Measurements from ENCODE around the gene EDC4. TPM values are rescaled to one million over a fixed set of nuclear protein-coding genes. Genes with fewer than 3 reads are reported as not detected.

EDC4 gene
- total and polyA plus RNA-seq, 8 donors: 22.0 to 141 (median 42.0) TPM

GRCh38 chr16:67893743-67894399 lies 21.0 kb downstream of the EDC4 start:
- WGBS, 5 donors: 9 to 23% (median 11%) methylated on average over 10 to 14 of the region's 14 CpGs
- peak overlapping the region; percentile 73 to 99 (median 79) for H3K4me3 ChIP-seq
- no peaks in the 10 kb centered on the region for H3K36me3 ChIP-seq
- DNase-seq: peak in 1 of 2 donors; percentile 44
- intact Hi-C loops (cut with DNase I; ENCODE audit: low total_unique reads): no loop called here
- peaks cover 20 to 58% (median 54%) of the 10 kb centered on the region in 4 donors for H3K4me1 ChIP-seq
- H3K9me3 ChIP-seq: no peaks in the 10 kb centered on the region
- TF ChIP-seq POLR2AphosphoS5 (IDR thresholded peaks at IDR 0.05): no peak
- TF ChIP-seq CTCF (IDR thresholded peaks at IDR 0.05): no peak
- no peak for TF ChIP-seq POLR2A (IDR thresholded peaks at IDR 0.05)
- TF ChIP-seq EP300 (IDR thresholded peaks at IDR 0.05): no peak
- H3K27me3 ChIP-seq: no peaks in the 10 kb centered on the region
- peak overlapping the region; percentile 94 to 99 (median 95) for H3K27ac ChIP-seq

GRCh38 chr16:67897231-67897630 lies 24.4 kb downstream of the EDC4 start:
- no peak for DNase-seq
- Histone ChIP-seq H3K4me1 (peaks cover 20 to 68% (median 59%) of the 10 kb centered on the region in 4 donors), H3K27me3 (no peaks in the 10 kb centered on the region), H3K36me3 (peaks cover 0 to 15% (median 8%) of the 10 kb centered on the region in 4 donors), H3K9me3 (no peaks in the 10 kb centered on the region), H3K4me3 (no peak overlapping the region), H3K27ac (peak overlapping the region in 3 of 5 donors; percentile 2 to 50 (median 32))
- intact Hi-C loops (cut with DNase I; ENCODE audit: low total_unique reads): no loop called here
- WGBS, 5 donors: 13 to 67% (median 56%) methylated on average over 3 of the region's 3 CpGs
- TF ChIP-seq POLR2A (IDR thresholded peaks at IDR 0.05): no peak
- TF ChIP-seq POLR2AphosphoS5 (IDR thresholded peaks at IDR 0.05): no peak
- TF ChIP-seq CTCF (IDR thresholded peaks at IDR 0.05): no peak
- no peak for TF ChIP-seq EP300 (IDR thresholded peaks at IDR 0.05)

DNA sequence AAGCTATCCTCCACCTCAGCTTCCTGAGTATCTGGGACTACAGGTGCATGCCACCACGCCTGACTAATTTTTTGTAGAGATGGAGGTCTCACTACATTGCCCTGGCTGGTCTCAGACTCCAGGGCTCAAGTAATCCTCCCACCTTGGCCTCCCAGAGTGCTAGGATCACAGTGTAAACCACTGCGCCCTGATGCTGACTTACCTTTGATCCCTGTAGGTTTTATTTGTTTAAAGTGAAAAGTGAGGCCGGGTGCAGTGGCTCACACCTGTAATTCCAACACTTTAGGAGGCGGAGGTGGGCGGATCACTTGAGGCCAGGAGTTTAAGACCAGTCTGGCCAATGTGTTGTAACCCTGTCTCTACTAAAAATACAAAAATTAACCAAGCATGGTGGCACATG lies 28.9 kb downstream of the EDC4 start:
- WGBS, 5 donors: 78 to 82% (median 79%) methylated on average over 5 of the region's 5 CpGs
- intact Hi-C loops (cut with DNase I; ENCODE audit: low total_unique reads): no loop called here

GRCh38 chr16:67902831-67903230 lies 30.0 kb downstream of the EDC4 start:
- H3K9me3 ChIP-seq: no peaks in the 10 kb centered on the region
- H3K27me3 ChIP-seq: no peaks in the 10 kb centered on the region
- WGBS, 5 donors: 73 to 83% (median 81%) methylated on average over 4 of the region's 4 CpGs
- no peak for TF ChIP-seq POLR2A (IDR thresholded peaks at IDR 0.05)
- TF ChIP-seq POLR2AphosphoS5 (IDR thresholded peaks at IDR 0.05): no peak
- no peak for TF ChIP-seq EP300 (IDR thresholded peaks at IDR 0.05)
- no peak for TF ChIP-seq CTCF (IDR thresholded peaks at IDR 0.05)
- intact Hi-C loops (cut with DNase I; ENCODE audit: low total_unique reads): no loop called here
- H3K4me1 ChIP-seq: peaks cover 0 to 25% (median 15%) of the 10 kb centered on the region in 4 donors
- peak overlapping the region in 2 of 5 donors; percentile 21 to 35 for H3K27ac ChIP-seq
- no peak overlapping the region for H3K4me3 ChIP-seq
- no peak for DNase-seq
- H3K36me3 ChIP-seq: peaks cover 0 to 45% (median 21%) of the 10 kb centered on the region in 4 donors

More for the DNA sequence above, 28.9 kb downstream of the EDC4 start:
- H3K27ac ChIP-seq: no peak overlapping the region
- no peak overlapping the region for H3K4me3 ChIP-seq
- DNase-seq: no peak
- H3K9me3 ChIP-seq: no peaks in the 10 kb centered on the region
- H3K4me1 ChIP-seq: peaks cover 3 to 36% (median 26%) of the 10 kb centered on the region in 4 donors
- peaks cover 0 to 45% (median 21%) of the 10 kb centered on the region in 4 donors for H3K36me3 ChIP-seq
- TF ChIP-seq POLR2A (IDR thresholded peaks at IDR 0.05) (no peak), EP300 (IDR thresholded peaks at IDR 0.05) (no peak), POLR2AphosphoS5 (IDR thresholded peaks at IDR 0.05) (no peak), CTCF (IDR thresholded peaks at IDR 0.05) (no peak)
- H3K27me3 ChIP-seq: no peaks in the 10 kb centered on the region

Data from stomach (tissue), 9 donors.